ENCODE measurements around the gene CFAP73.
A peak's percentile ranks its signal among the peaks of the same experiment; 100 is the strongest.

The CFAP73 gene

DNA sequence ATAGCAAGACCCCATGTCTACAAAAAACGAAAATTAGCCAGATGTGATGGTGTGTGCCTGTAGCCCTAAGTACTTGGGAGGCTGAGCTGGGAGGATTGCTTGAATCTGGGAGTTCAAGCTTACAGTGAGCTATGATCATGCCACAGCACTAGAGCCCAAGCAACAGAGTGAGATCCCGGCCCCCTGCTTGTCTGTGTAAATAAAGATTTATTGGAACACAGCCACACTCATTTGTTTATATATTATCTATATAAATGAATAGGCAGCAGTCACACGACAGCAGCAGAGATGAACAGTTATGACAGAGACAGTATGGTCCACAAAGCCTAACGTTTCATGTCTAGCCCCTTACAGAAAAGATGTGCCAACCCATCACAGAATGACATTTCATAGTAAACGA lies 20.9 kb downstream of the CFAP73 start:
- H3F3A ChIP-seq (ENCODE audit: insufficient read depth): peaks cover 21% of the 10 kb centered on the region
- H3K27me3 ChIP-seq (ENCODE audit: low read length): no peaks in the 10 kb centered on the region
- H3K36me3 ChIP-seq (ENCODE audit: low read length): peaks cover 10% of the 10 kb centered on the region
- H3K79me2 ChIP-seq (ENCODE audit: insufficient read depth, low read length): no peaks in the 10 kb centered on the region
- no peaks in the 10 kb centered on the region for H3K9me3 ChIP-seq (ENCODE audit: insufficient read depth, low read length)
- no peak overlapping the region for H2AFZ ChIP-seq (ENCODE audit: low read depth, low read length, severe bottlenecking)
- H3K9me2 ChIP-seq (replicated peaks; ENCODE audit: insufficient read depth, low read length): no peaks in the 10 kb centered on the region
- no peaks in the 10 kb centered on the region for H4K20me1 ChIP-seq (ENCODE audit: low read depth, low read length)
- H3K9ac ChIP-seq (ENCODE audit: low read length): no peak overlapping the region
- peak overlapping the region; percentile 93 for H3K27ac ChIP-seq (ENCODE audit: low read depth, low read length)
- TF ChIP-seq EZH2phosphoT487 (conservative IDR thresholded peaks at IDR 0.05; ENCODE audit: low read length) (no peak), CTCF (IDR thresholded peaks at IDR 0.05; ENCODE audit: insufficient read depth, low read length, poor library complexity, severe bottlenecking) (no peak)
- H3K4me3 ChIP-seq (ENCODE audit: insufficient read depth, low read length, poor library complexity, severe bottlenecking): no peak overlapping the region
- peak overlapping the region; percentile 21 for H3K4me2 ChIP-seq (ENCODE audit: low read depth, low read length, poor library complexity, severe bottlenecking)

DNA sequence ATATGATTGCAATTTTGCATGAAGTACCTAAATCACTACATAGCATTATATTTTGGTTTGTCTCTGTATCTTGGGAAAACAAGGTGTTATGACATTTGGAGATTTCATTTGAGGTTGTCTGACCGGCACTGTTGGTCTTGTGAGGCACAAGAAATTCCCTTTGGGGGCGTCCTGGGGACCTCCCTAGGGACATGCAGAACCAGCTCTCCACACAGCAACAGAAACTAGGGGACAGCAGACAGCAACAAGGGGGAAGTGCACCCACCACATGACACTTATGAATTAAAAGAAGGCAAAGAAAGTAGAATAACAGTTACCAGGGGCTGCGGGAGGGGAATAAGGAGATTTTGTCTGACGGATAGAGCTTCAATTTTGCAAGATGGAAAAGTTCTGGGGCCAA lies 21.4 kb downstream of the CFAP73 start:
- Histone ChIP-seq H2AFZ (ENCODE audit: low read depth, low read length, severe bottlenecking) (no peak overlapping the region), H3K4me2 (ENCODE audit: low read depth, low read length, poor library complexity, severe bottlenecking) (peak overlapping the region; percentile 21), H3F3A (ENCODE audit: insufficient read depth) (peaks cover 21% of the 10 kb centered on the region), H3K9me3 (ENCODE audit: insufficient read depth, low read length) (no peaks in the 10 kb centered on the region), H3K79me2 (ENCODE audit: insufficient read depth, low read length) (no peaks in the 10 kb centered on the region), H3K36me3 (ENCODE audit: low read length) (peaks cover 10% of the 10 kb centered on the region), H3K27me3 (ENCODE audit: low read length) (no peaks in the 10 kb centered on the region), H3K9ac (ENCODE audit: low read length) (0 out of 2 replicates have a peak overlapping the region, but pooled peaks have one; percentile 18), H3K9me2 (replicated peaks; ENCODE audit: insufficient read depth, low read length) (no peaks in the 10 kb centered on the region), H4K20me1 (ENCODE audit: low read depth, low read length) (no peaks in the 10 kb centered on the region), H3K27ac (ENCODE audit: low read depth, low read length) (peak overlapping the region; percentile 93), H3K4me3 (ENCODE audit: insufficient read depth, low read length, poor library complexity, severe bottlenecking) (no peak overlapping the region)
- no peak for TF ChIP-seq EZH2phosphoT487 (conservative IDR thresholded peaks at IDR 0.05; ENCODE audit: low read length)
- no peak for TF ChIP-seq CTCF (IDR thresholded peaks at IDR 0.05; ENCODE audit: insufficient read depth, low read length, poor library complexity, severe bottlenecking)

DNA sequence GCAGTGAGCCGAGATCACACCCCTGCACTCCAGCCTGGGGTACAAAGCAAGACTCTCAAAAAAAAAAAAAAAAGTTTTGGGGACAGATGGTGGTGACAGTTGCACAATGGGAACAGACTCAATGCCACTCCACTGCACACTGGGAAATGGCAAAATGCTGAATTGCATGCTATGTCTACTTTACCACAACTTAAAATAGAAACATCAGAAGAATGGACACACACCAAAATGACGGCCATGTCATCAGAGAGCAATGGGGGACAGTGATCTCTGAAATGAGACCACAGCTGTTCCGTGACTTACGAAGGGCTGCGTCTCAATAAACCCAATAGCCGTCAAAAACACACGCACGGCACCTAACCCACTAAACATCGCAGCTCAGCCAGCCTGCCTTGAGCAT lies 22.0 kb downstream of the CFAP73 start:
- Histone ChIP-seq H3K36me3 (ENCODE audit: low read length) (peaks cover 11% of the 10 kb centered on the region), H3K9me2 (replicated peaks; ENCODE audit: insufficient read depth, low read length) (no peaks in the 10 kb centered on the region), H3K4me3 (ENCODE audit: insufficient read depth, low read length, poor library complexity, severe bottlenecking) (no peak overlapping the region), H3K79me2 (ENCODE audit: insufficient read depth, low read length) (no peaks in the 10 kb centered on the region), H3K9ac (ENCODE audit: low read length) (0 out of 2 replicates have a peak overlapping the region, but pooled peaks have one; percentile 18), H2AFZ (ENCODE audit: low read depth, low read length, severe bottlenecking) (no peak overlapping the region), H3K9me3 (ENCODE audit: insufficient read depth, low read length) (no peaks in the 10 kb centered on the region), H4K20me1 (ENCODE audit: low read depth, low read length) (no peaks in the 10 kb centered on the region), H3K27me3 (ENCODE audit: low read length) (no peaks in the 10 kb centered on the region), H3F3A (ENCODE audit: insufficient read depth) (peaks cover 21% of the 10 kb centered on the region), H3K27ac (ENCODE audit: low read depth, low read length) (peak overlapping the region; percentile 93), H3K4me2 (ENCODE audit: low read depth, low read length, poor library complexity, severe bottlenecking) (peak overlapping the region; percentile 21)
- TF ChIP-seq EZH2phosphoT487 (conservative IDR thresholded peaks at IDR 0.05; ENCODE audit: low read length): no peak
- no peak for TF ChIP-seq CTCF (IDR thresholded peaks at IDR 0.05; ENCODE audit: insufficient read depth, low read length, poor library complexity, severe bottlenecking)

Data from SU-DHL-6 (cell line).